ENCODE measurements around the gene SDCBP2. TPM values are rescaled to one million over a fixed set of nuclear protein-coding genes. Genes with fewer than 3 reads are reported as not detected.

SDCBP2 gene
- total and polyA plus RNA-seq, 11 donors = 0.65 to 4.2 (median 2.1) TPM

DNA sequence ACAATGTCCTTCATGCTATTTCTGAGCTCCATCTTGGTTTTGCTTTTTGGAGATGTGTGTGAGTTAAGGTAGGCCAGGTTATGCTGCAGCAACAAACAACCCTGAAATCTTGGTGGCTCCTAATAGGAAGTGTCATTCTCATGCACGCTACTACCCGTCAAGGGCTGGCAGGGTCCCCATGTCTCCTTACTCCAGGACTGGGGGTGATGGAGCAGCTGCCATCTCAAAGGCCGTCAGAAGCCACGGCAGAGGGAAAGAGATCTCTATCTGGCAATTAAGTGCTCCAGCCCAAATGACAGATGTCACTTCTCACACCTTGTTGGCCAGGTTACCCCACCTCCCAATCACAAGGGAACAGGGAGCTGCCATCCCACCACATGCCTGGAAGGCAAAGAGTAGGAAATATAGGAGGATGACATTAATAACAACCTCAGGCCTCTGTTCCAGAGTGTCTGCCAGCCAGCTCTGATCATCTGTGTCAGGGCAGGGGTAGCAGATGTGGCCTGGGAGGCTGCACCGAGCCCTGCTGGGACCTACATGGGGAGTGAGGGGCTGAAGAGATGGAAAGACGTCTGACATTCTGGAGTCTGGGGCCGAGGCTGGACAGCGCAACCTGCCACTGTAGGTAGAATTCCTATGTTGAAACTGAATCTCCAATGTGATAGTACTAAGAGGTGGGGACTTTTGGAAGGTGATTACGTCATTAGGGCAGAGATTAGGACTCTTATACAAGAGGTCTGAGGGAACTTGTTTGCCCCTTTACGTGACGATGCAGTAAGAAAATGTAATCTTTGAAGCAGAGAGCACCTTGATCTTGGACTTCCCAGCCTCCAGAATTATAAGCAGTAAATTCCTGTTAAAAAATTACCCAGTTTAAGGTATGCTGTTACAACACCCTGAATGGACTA lies 4.8 kb upstream of the SDCBP2 start:
- H3K36me3 ChIP-seq = peaks cover 0 to 11% (median 4%) of the 10 kb centered on the region in 9 donors
- TF ChIP-seq, protein P1, sequence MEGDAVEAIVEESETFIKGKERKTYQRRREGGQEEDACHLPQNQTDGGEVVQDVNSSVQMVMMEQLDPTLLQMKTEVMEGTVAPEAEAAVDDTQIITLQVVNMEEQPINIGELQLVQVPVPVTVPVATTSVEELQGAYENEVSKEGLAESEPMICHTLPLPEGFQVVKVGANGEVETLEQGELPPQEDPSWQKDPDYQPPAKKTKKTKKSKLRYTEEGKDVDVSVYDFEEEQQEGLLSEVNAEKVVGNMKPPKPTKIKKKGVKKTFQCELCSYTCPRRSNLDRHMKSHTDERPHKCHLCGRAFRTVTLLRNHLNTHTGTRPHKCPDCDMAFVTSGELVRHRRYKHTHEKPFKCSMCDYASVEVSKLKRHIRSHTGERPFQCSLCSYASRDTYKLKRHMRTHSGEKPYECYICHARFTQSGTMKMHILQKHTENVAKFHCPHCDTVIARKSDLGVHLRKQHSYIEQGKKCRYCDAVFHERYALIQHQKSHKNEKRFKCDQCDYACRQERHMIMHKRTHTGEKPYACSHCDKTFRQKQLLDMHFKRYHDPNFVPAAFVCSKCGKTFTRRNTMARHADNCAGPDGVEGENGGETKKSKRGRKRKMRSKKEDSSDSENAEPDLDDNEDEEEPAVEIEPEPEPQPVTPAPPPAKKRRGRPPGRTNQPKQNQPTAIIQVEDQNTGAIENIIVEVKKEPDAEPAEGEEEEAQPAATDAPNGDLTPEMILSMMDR (IDR thresholded peaks at IDR 0.05) = no peak
- no peak for TF ChIP-seq POLR2A (IDR thresholded peaks at IDR 0.05)
- H3K9me3 ChIP-seq = no peaks in the 10 kb centered on the region
- H3K27me3 ChIP-seq = no peaks in the 10 kb centered on the region
- H3K27ac ChIP-seq = peak overlapping the region in 6 of 12 donors; percentile 19 to 37 (median 34)
- DNase-seq (peak in 2 of 5 donors; percentile 2 to 10), ATAC-seq (no peak)
- H3K4me3 ChIP-seq = no peak overlapping the region
- peaks cover 14 to 75% (median 54%) of the 10 kb centered on the region in 12 donors for H3K4me1 ChIP-seq
- intact Hi-C loops (cut with DNase I) = loop anchor here in 3 of 10 donors (5.0 kb wide), 3 partner anchors 39 to 49 kb away; no protein-coding TSS in a partner anchor
- 90 to 95% (median 92%) methylated on average over 11 of the region's 11 CpGs for WGBS, 4 donors

DNA sequence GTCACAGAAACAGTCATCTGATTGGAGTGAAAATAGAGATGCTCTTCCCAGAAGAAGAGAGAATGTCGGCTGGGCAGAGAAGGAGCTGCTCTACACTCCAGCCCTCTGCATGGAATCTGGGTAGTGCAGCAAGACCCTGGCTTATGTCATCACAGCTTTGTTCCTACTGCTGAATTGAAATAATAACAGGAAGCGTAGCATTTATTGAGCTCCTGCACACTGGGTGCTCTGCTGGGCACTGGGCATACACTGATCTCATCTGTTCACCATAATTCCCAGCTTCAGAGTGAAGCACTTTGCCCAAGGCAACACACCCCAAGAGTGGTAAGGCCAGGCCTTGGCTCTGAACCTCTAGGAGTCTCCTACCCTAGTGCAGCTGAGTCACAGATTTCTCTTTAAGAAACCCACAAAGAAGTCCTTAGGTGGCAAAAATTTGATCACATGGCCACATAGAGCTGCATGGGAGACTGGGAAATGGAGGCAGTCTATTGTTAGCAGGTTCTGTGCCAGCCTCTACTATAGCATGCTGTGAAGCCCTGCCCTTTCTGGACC lies 3.9 kb upstream of the SDCBP2 start:
- TF ChIP-seq, protein P1 (IDR thresholded peaks at IDR 0.05) = no peak
- no peak for TF ChIP-seq POLR2A (IDR thresholded peaks at IDR 0.05)
- DNase-seq = peak in 2 of 5 donors; percentile 3 to 11
- Histone ChIP-seq H3K36me3 (peaks cover 0 to 11% (median 4%) of the 10 kb centered on the region in 9 donors), H3K4me1 (peaks cover 21 to 75% (median 57%) of the 10 kb centered on the region in 12 donors), H3K9me3 (no peaks in the 10 kb centered on the region), H3K27ac (peak overlapping the region in 7 of 12 donors; percentile 20 to 37 (median 34)), H3K4me3 (no peak overlapping the region), H3K27me3 (no peaks in the 10 kb centered on the region)
- ATAC-seq = no peak
- intact Hi-C loops (cut with DNase I) = loop anchor here in 3 of 10 donors (5.0 kb wide), 3 partner anchors 39 to 49 kb away; no protein-coding TSS in a partner anchor
- 76 to 90% (median 87%) methylated on average over 2 of the region's 2 CpGs for WGBS, 4 donors

DNA sequence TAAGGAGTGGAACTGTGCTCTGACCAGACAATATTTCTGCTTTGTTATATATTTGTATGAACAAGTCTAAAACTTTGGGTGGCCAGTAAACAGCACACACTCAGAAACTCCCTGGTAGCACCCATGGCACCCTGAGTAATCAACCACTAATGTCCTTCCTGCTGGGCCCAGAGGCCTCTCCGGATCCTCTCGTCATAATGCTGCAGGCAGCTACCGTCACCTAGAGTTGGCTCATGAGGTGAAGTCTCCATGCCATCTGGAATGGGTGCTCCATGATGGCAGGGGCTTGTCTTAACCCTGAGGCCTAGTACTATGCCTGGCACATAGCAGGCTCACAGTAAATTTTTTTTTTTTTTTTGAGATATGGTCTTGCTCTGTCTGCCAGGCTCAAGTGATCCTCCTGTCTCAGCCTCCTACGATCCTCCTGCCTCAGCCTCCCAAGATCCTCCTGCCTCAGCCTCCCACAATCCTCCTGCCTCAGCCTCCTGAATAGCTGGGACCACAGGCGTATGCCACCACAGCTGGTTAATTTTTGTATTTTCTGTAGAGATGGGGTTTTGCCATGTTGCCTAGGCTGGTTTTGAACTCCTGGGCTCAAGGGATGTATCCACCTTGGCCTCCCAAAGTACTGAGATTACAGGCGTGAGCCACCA lies 3.0 kb upstream of the SDCBP2 start:
- intact Hi-C loops (cut with DNase I) = loop anchor here in 3 of 10 donors (5.0 kb wide), 3 partner anchors 40 to 50 kb away; no protein-coding TSS in a partner anchor
- Histone ChIP-seq H3K4me1 (peaks cover 19 to 75% (median 58%) of the 10 kb centered on the region in 12 donors), H3K27me3 (no peaks in the 10 kb centered on the region), H3K36me3 (peaks cover 0 to 11% (median 4%) of the 10 kb centered on the region in 9 donors), H3K27ac (peak overlapping the region in 6 of 12 donors; percentile 20 to 98 (median 66)), H3K9me3 (no peaks in the 10 kb centered on the region), H3K4me3 (no peak overlapping the region)
- TF ChIP-seq POLR2A (IDR thresholded peaks at IDR 0.05) = no peak
- TF ChIP-seq, protein P1 (IDR thresholded peaks at IDR 0.05) = no peak
- DNase-seq (peak in 2 of 5 donors; percentile 1 to 5), ATAC-seq (no peak)
- WGBS, 4 donors = 93 to 98% (median 94%) methylated on average over 6 of the region's 6 CpGs

All from heart left ventricle (tissue), 16 donors.